Measurements from ENCODE around the gene ARHGEF39.
"Not testable (repeated sequence)": the region's sequence is repeated elsewhere in the genome, so short reads cannot be mapped to it uniquely, and the experiment has no call there.

The ARHGEF39 gene

GRCh38 chr9:35619800-35620158 lies 45.2 kb downstream of the ARHGEF39 start:
- Histone ChIP-seq H3K27ac (ENCODE audit: insufficient read depth, low read depth, low read length, poor library complexity, severe bottlenecking) (no peak overlapping the region), H3K36me3 (ENCODE audit: control insufficient read depth, insufficient read depth, low read length) (no peaks in the 10 kb centered on the region), H3K27me3 (ENCODE audit: control insufficient read depth, insufficient read depth, low read length, poor library complexity, severe bottlenecking) (peaks cover 35% of the 10 kb centered on the region), H3K4me1 (ENCODE audit: control insufficient read depth, insufficient read depth, low read length) (no peaks in the 10 kb centered on the region), H3K9me3 (ENCODE audit: control insufficient read depth, low read length) (no peaks in the 10 kb centered on the region), H3K4me3 (ENCODE audit: insufficient read depth, low read depth, low read length) (no peak overlapping the region)
- 86 to 90% methylated on average over 2 of the region's 2 CpGs for WGBS, 2 experiments

- Histone ChIP-seq H3K4me1 (ENCODE audit: control insufficient read depth, insufficient read depth, low read length) (no peaks in the 10 kb centered on the region), H3K9me3 (ENCODE audit: control insufficient read depth, low read length) (no peaks in the 10 kb centered on the region), H3K4me3 (ENCODE audit: insufficient read depth, low read depth, low read length) (no peak overlapping the region), H3K36me3 (ENCODE audit: control insufficient read depth, insufficient read depth, low read length) (no peaks in the 10 kb centered on the region), H3K27ac (ENCODE audit: insufficient read depth, low read depth, low read length, poor library complexity, severe bottlenecking) (no peak overlapping the region), H3K27me3 (ENCODE audit: control insufficient read depth, insufficient read depth, low read length, poor library complexity, severe bottlenecking) (peaks cover 39% of the 10 kb centered on the region)
- WGBS, 2 experiments = 94 to 95% methylated on average over 17 of the region's 17 CpGs
Measured at GRCh38 chr9:35618854-35619799, 45.9 kb downstream of the ARHGEF39 start.

GRCh38 chr9:35618325-35618727 lies 46.7 kb downstream of the ARHGEF39 start, which contains the start of gene CD72:
Gene CD72, minus strand, starts transcription at chr9:35618413. Its CDS starts 110 bp downstream, at chr9:35618303.
- H3K27me3 ChIP-seq (ENCODE audit: control insufficient read depth, insufficient read depth, low read length, poor library complexity, severe bottlenecking) = peaks cover 42% of the 10 kb centered on the region

GRCh38 chr9:35617548-35617947 lies 47.4 kb downstream of the ARHGEF39 start:
- 77 to 79% methylated on average over 8 of the region's 8 CpGs for WGBS, 2 experiments
- no peaks in the 10 kb centered on the region for H3K36me3 ChIP-seq (ENCODE audit: control insufficient read depth, insufficient read depth, low read length)
- H3K27ac ChIP-seq (ENCODE audit: insufficient read depth, low read depth, low read length, poor library complexity, severe bottlenecking) = no peak overlapping the region
- no peaks in the 10 kb centered on the region for H3K9me3 ChIP-seq (ENCODE audit: control insufficient read depth, low read length)
- no peaks in the 10 kb centered on the region for H3K4me1 ChIP-seq (ENCODE audit: control insufficient read depth, insufficient read depth, low read length)
- no peak overlapping the region for H3K4me3 ChIP-seq (ENCODE audit: insufficient read depth, low read depth, low read length)
- H3K27me3 ChIP-seq (ENCODE audit: control insufficient read depth, insufficient read depth, low read length, poor library complexity, severe bottlenecking) = peaks cover 45% of the 10 kb centered on the region

More at GRCh38 chr9:35618325-35618727, 46.7 kb downstream of the ARHGEF39 start, which contains the start of gene CD72:
- Histone ChIP-seq H3K36me3 (ENCODE audit: control insufficient read depth, insufficient read depth, low read length) (no peaks in the 10 kb centered on the region), H3K9me3 (ENCODE audit: control insufficient read depth, low read length) (no peaks in the 10 kb centered on the region), H3K4me1 (ENCODE audit: control insufficient read depth, insufficient read depth, low read length) (no peaks in the 10 kb centered on the region), H3K27ac (ENCODE audit: insufficient read depth, low read depth, low read length, poor library complexity, severe bottlenecking) (no peak within 1 kb of the TSS), H3K4me3 (ENCODE audit: insufficient read depth, low read depth, low read length) (peak within 1 kb of the TSS; percentile 34)
- 84 to 86% methylated on average over 7 of the region's 7 CpGs for WGBS, 2 experiments

- WGBS, 2 experiments = 14 to 15% methylated on average over 51 of the region's 51 CpGs
- Histone ChIP-seq H3K27ac (ENCODE audit: insufficient read depth, low read depth, low read length, poor library complexity, severe bottlenecking) (no peak overlapping the region), H3K9me3 (ENCODE audit: control insufficient read depth, low read length) (no peaks in the 10 kb centered on the region), H3K4me1 (ENCODE audit: control insufficient read depth, insufficient read depth, low read length) (no peaks in the 10 kb centered on the region), H3K36me3 (ENCODE audit: control insufficient read depth, insufficient read depth, low read length) (no peaks in the 10 kb centered on the region), H3K27me3 (ENCODE audit: control insufficient read depth, insufficient read depth, low read length, poor library complexity, severe bottlenecking) (peaks cover 45% of the 10 kb centered on the region), H3K4me3 (ENCODE audit: insufficient read depth, low read depth, low read length) (peak overlapping the region; percentile 34)
Measured at GRCh38 chr9:35616681-35617459, 48.1 kb downstream of the ARHGEF39 start.

GRCh38 chr9:35615981-35616680 lies 48.9 kb downstream of the ARHGEF39 start:
- H3K4me1 ChIP-seq (ENCODE audit: control insufficient read depth, insufficient read depth, low read length) = no peaks in the 10 kb centered on the region
- peaks cover 45% of the 10 kb centered on the region for H3K27me3 ChIP-seq (ENCODE audit: control insufficient read depth, insufficient read depth, low read length, poor library complexity, severe bottlenecking)
- no peaks in the 10 kb centered on the region for H3K9me3 ChIP-seq (ENCODE audit: control insufficient read depth, low read length)
- H3K36me3 ChIP-seq (ENCODE audit: control insufficient read depth, insufficient read depth, low read length) = no peaks in the 10 kb centered on the region
- WGBS, 2 experiments = 75 to 76% methylated on average over 17 of the region's 17 CpGs
- no peak overlapping the region for H3K27ac ChIP-seq (ENCODE audit: insufficient read depth, low read depth, low read length, poor library complexity, severe bottlenecking)
- no peak overlapping the region for H3K4me3 ChIP-seq (ENCODE audit: insufficient read depth, low read depth, low read length)

GRCh38 chr9:35612843-35613242 lies 52.2 kb downstream of the ARHGEF39 start:
- Histone ChIP-seq H3K4me1 (ENCODE audit: control insufficient read depth, insufficient read depth, low read length) (no peaks in the 10 kb centered on the region), H3K9me3 (ENCODE audit: control insufficient read depth, low read length) (no peaks in the 10 kb centered on the region), H3K27ac (ENCODE audit: insufficient read depth, low read depth, low read length, poor library complexity, severe bottlenecking) (no peak overlapping the region), H3K36me3 (ENCODE audit: control insufficient read depth, insufficient read depth, low read length) (peaks cover 6% of the 10 kb centered on the region), H3K4me3 (ENCODE audit: insufficient read depth, low read depth, low read length) (no peak overlapping the region), H3K27me3 (ENCODE audit: control insufficient read depth, insufficient read depth, low read length, poor library complexity, severe bottlenecking) (peaks cover 41% of the 10 kb centered on the region)
- WGBS, 2 experiments = 88 to 92% methylated on average over 2 of the region's 2 CpGs

- WGBS, 2 experiments = 91 to 96% methylated on average over 4 of the region's 4 CpGs
- not testable (repeated sequence) for H3K9me3 ChIP-seq (ENCODE audit: control insufficient read depth, low read length); H3K4me3 ChIP-seq (ENCODE audit: insufficient read depth, low read depth, low read length); H3K4me1 ChIP-seq (ENCODE audit: control insufficient read depth, insufficient read depth, low read length); H3K36me3 ChIP-seq (ENCODE audit: control insufficient read depth, insufficient read depth, low read length); H3K27ac ChIP-seq (ENCODE audit: insufficient read depth, low read depth, low read length, poor library complexity, severe bottlenecking)
- H3K27me3 ChIP-seq (ENCODE audit: control insufficient read depth, insufficient read depth, low read length, poor library complexity, severe bottlenecking) = peaks cover 33% of the 10 kb centered on the region
Measured at GRCh38 chr9:35612066-35612465, 52.9 kb downstream of the ARHGEF39 start.

GRCh38 chr9:35611230-35611797 lies 53.7 kb downstream of the ARHGEF39 start:
- no peak overlapping the region for H3K27ac ChIP-seq (ENCODE audit: insufficient read depth, low read depth, low read length, poor library complexity, severe bottlenecking)
- H3K4me3 ChIP-seq (ENCODE audit: insufficient read depth, low read depth, low read length) = no peak overlapping the region
- H3K9me3 ChIP-seq (ENCODE audit: control insufficient read depth, low read length) = no peaks in the 10 kb centered on the region
- 29 to 35% methylated on average over 8 of the region's 8 CpGs for WGBS, 2 experiments
- H3K27me3 ChIP-seq (ENCODE audit: control insufficient read depth, insufficient read depth, low read length, poor library complexity, severe bottlenecking) = peaks cover 25% of the 10 kb centered on the region
- H3K36me3 ChIP-seq (ENCODE audit: control insufficient read depth, insufficient read depth, low read length) = peaks cover 6% of the 10 kb centered on the region
- peaks cover 4% of the 10 kb centered on the region for H3K4me1 ChIP-seq (ENCODE audit: control insufficient read depth, insufficient read depth, low read length)

All from ectodermal cell (in vitro differentiated cells).